NCI-H1105 (cell line): Measurements from ENCODE around the gene DGKZ.
"Not testable (repeated sequence)": the region's sequence is repeated elsewhere in the genome, so short reads cannot be mapped to it uniquely, and the experiment has no call there.

ENCODE experiments used
- DNase-seq: peaks from one replicate; lab custom pipeline; 2025; lab: John Stamatoyannopoulos, UW

DGKZ gene

GRCh38 chr11:46346886-46347636, at the start of gene DGKZ:
Gene DGKZ (plus strand): TSS chr11:46347463. CDS start chr11:46347660, 197 bp downstream.
- peak; percentile 72 for DNase-seq

GRCh38 chr11:46298699-46299433, 48.4 kb upstream of the DGKZ start:
- no peak for DNase-seq

- no peak for DNase-seq
Observed at GRCh38 chr11:46299451-46299961, 47.8 kb upstream of the DGKZ start.

GRCh38 chr11:46300270-46300669, 47.0 kb upstream of the DGKZ start:
- DNase-seq, result no peak

GRCh38 chr11:46302866-46303265, 44.4 kb upstream of the DGKZ start:
- DNase-seq, result no peak

- not testable (repeated sequence) for DNase-seq
Observed at GRCh38 chr11:46304036-46304435, 43.2 kb upstream of the DGKZ start.

- DNase-seq, result no peak
Observed at GRCh38 chr11:46304605-46305179, 42.6 kb upstream of the DGKZ start.

GRCh38 chr11:46305295-46305694, 42.0 kb upstream of the DGKZ start:
- no peak for DNase-seq

GRCh38 chr11:46306296-46306853, 40.9 kb upstream of the DGKZ start:
- DNase-seq, result no peak

- no peak for DNase-seq
Observed at GRCh38 chr11:46307369-46307768, 39.9 kb upstream of the DGKZ start.

- DNase-seq, result no peak
Observed at GRCh38 chr11:46307785-46308341, 39.4 kb upstream of the DGKZ start.

- DNase-seq, result peak; percentile 31
Observed at GRCh38 chr11:46308631-46309419, 38.4 kb upstream of the DGKZ start.

- no peak for DNase-seq
Observed at GRCh38 chr11:46309814-46310259, 37.4 kb upstream of the DGKZ start.

- DNase-seq, result no peak
Observed at GRCh38 chr11:46315033-46315738, 32.1 kb upstream of the DGKZ start.

GRCh38 chr11:46315783-46316563, 31.3 kb upstream of the DGKZ start:
- peak; percentile 39 for DNase-seq

- DNase-seq, result no peak
Observed at GRCh38 chr11:46319074-46319453, 28.2 kb upstream of the DGKZ start.

GRCh38 chr11:46321757-46322156, 25.5 kb upstream of the DGKZ start:
- no peak for DNase-seq

- DNase-seq, result no peak
Observed at GRCh38 chr11:46322759-46323158, 24.5 kb upstream of the DGKZ start.

GRCh38 chr11:46326813-46327416, 20.3 kb upstream of the DGKZ start:
- DNase-seq, result peak; percentile 7
